Hepatocyte (in vitro differentiated cells): ENCODE data around the gene COL21A1. TPM values are rescaled to one million over a fixed set of nuclear protein-coding genes. Genes with fewer than 3 reads are reported as not detected.

ENCODE experiments used
- DNase-seq: peaks from one replicate; pipeline ENCODE4 v3.0.0-alpha.2; 2016; ENCODE audit warnings: low spot score
- H2AFZ ChIP-seq: fragments of 200-600 bp; sonication (generic); 2 replicates; pipeline ENCODE4 v1.6.0; 2016; ENCODE audit warnings: antibody characterized with exemption, mild to moderate bottlenecking
- H3K27ac ChIP-seq: fragments of 200-600 bp; sonication (generic); 2 replicates; pipeline ENCODE4 v1.5.1; 2016; ENCODE audit warnings: mild to moderate bottlenecking
- H3K27me3 ChIP-seq: fragments of 200-600 bp; sonication (generic); 2 replicates; pipeline ENCODE4 v1.6.1; 2016
- H3K36me3 ChIP-seq: fragments of 200-600 bp; sonication (generic); replicated peaks from 2 replicates; pipeline ENCODE4 v1.5.1; 2016; ENCODE audit warnings: low read depth; ENCODE audit not compliant: insufficient read depth
- H3K4me1 ChIP-seq: fragments of 200-600 bp; sonication (generic); 2 replicates; pipeline ENCODE4 v1.5.1; 2016; ENCODE audit warnings: mild to moderate bottlenecking, moderate library complexity; ENCODE audit not compliant: insufficient read depth
- H3K4me2 ChIP-seq: fragments of 200-600 bp; sonication (generic); 2 replicates; pipeline ENCODE4 v1.6.0; 2016
- H3K4me3 ChIP-seq: fragments of 200-600 bp; sonication (generic); 2 replicates; pipeline ENCODE4 v1.5.1; 2016; ENCODE audit warnings: mild to moderate bottlenecking
- H3K79me2 ChIP-seq: fragments of 200-600 bp; sonication (generic); 2 replicates; pipeline ENCODE4 v1.6.0; 2017; ENCODE audit warnings: mild to moderate bottlenecking
- H3K9me2 ChIP-seq: fragments of 200-600 bp; sonication (generic); replicated peaks from 2 replicates; pipeline ENCODE4 v1.6.0; 2017; ENCODE audit warnings: mild to moderate bottlenecking; ENCODE audit not compliant: insufficient read depth
- H3K9me3 ChIP-seq: fragments of 200-600 bp; sonication (generic); 2 replicates; pipeline ENCODE4 v1.5.1; 2016; ENCODE audit warnings: low read depth, mild to moderate bottlenecking
- H4K20me1 ChIP-seq: fragments of 200-600 bp; sonication (generic); 2 replicates; pipeline ENCODE4 v1.6.0; 2016; ENCODE audit warnings: mild to moderate bottlenecking; ENCODE audit not compliant: insufficient read depth, poor library complexity, severe bottlenecking
- CTCF ChIP-seq: fragments of 200-600 bp; sonication (generic); IDR thresholded peaks from 2 replicates; pipeline ENCODE4 v1.5.1; 2016; ENCODE audit warnings: antibody characterized with exemption, mild to moderate bottlenecking; ENCODE audit not compliant: poor library complexity
- EZH2 ChIP-seq: fragments of 200-600 bp; sonication (generic); IDR thresholded peaks from 2 replicates; pipeline ENCODE4 v1.6.1; 2016; ENCODE audit warnings: antibody characterized with exemption, mild to moderate bottlenecking, borderline replicate concordance
- EZH2phosphoT487 ChIP-seq: fragments of 200-600 bp; sonication (generic); IDR thresholded peaks from one replicate; pipeline ENCODE4 v1.6.1; 2018; ENCODE audit warnings: antibody characterized with exemption, mild to moderate bottlenecking, low read depth, moderate library complexity; ENCODE audit not compliant: unreplicated experiment, severe bottlenecking
- WGBS: methylation state at CpG from one replicate; pipeline ENCODE4 v1.1.6; 2016; ENCODE audit warnings: low lambda C conversion rate; ENCODE audit errors: missing lambda C conversion rate; 5-methylcytosine and 5-hydroxymethylcytosine counted together
- polyA plus RNA-seq: library from polyadenylated mRNA; unstranded; fragments of >200 nt; fragmentation: Nextera tagmentation; extraction: Ambion mirVana; gene quantifications from 2 replicates; pipeline ENCODE4 v1.2.1, GENCODE V29; 2016
- total RNA-seq: library from RNA; depleted of rRNA; stranded (reverse); fragments of >200 nt; gene quantifications from 2 replicates; pipeline ENCODE4 v1.2.3, GENCODE V29; 2014

The COL21A1 gene
- total and polyA plus RNA-seq, 2 experiments from 2014 or later = 36.2 to 44.7 TPM

GRCh38 chr6:56048601-56049000, 198.8 kb downstream of the COL21A1 start:
- Histone ChIP-seq H3K27me3 (no peaks in the 10 kb centered on the region), H3K4me3 (no peak overlapping the region), H3K79me2 (no peaks in the 10 kb centered on the region), H2AFZ (no peak overlapping the region), H3K36me3 (no peaks in the 10 kb centered on the region), H3K4me1 (peaks cover 6% of the 10 kb centered on the region), H3K9me2 (no peaks in the 10 kb centered on the region), H4K20me1 (no peaks in the 10 kb centered on the region), H3K27ac (no peak overlapping the region), H3K4me2 (no peak overlapping the region), H3K9me3 (no peaks in the 10 kb centered on the region)
- TF ChIP-seq EZH2phosphoT487 (no peak), CTCF (no peak), EZH2 (no peak)
- 66% methylated on average over 4 of the region's 4 CpGs for WGBS
- DNase-seq = no peak

GRCh38 chr6:56047931-56048540, 199.3 kb downstream of the COL21A1 start:
- 80% methylated on average over 2 of the region's 2 CpGs for WGBS
- no peaks in the 10 kb centered on the region for H3K9me2 ChIP-seq
- no peak for DNase-seq
- TF ChIP-seq CTCF (no peak), EZH2 (no peak), EZH2phosphoT487 (no peak)
- H3K27ac ChIP-seq = no peak overlapping the region
- no peaks in the 10 kb centered on the region for H4K20me1 ChIP-seq
- no peak overlapping the region for H2AFZ ChIP-seq
- no peak overlapping the region for H3K4me3 ChIP-seq
- no peaks in the 10 kb centered on the region for H3K27me3 ChIP-seq
- H3K79me2 ChIP-seq = no peaks in the 10 kb centered on the region
- peaks cover 6% of the 10 kb centered on the region for H3K4me1 ChIP-seq
- no peaks in the 10 kb centered on the region for H3K9me3 ChIP-seq
- H3K4me2 ChIP-seq = no peak overlapping the region
- no peaks in the 10 kb centered on the region for H3K36me3 ChIP-seq

- no peaks in the 10 kb centered on the region for H3K9me3 ChIP-seq
- no peaks in the 10 kb centered on the region for H4K20me1 ChIP-seq
- 84% methylated on average over 7 of the region's 7 CpGs for WGBS
- H3K4me3 ChIP-seq = no peak overlapping the region
- DNase-seq = no peak
- H3K79me2 ChIP-seq = no peaks in the 10 kb centered on the region
- no peak overlapping the region for H3K27ac ChIP-seq
- H3K4me2 ChIP-seq = no peak overlapping the region
- no peaks in the 10 kb centered on the region for H3K9me2 ChIP-seq
- TF ChIP-seq EZH2phosphoT487 = no peak
- no peaks in the 10 kb centered on the region for H3K36me3 ChIP-seq
- peaks cover 6% of the 10 kb centered on the region for H3K4me1 ChIP-seq
- no peaks in the 10 kb centered on the region for H3K27me3 ChIP-seq
- H2AFZ ChIP-seq = no peak overlapping the region
Measured at GRCh38 chr6:56046576-56046975, 200.8 kb downstream of the COL21A1 start.

- H3K4me3 ChIP-seq = no peak overlapping the region
- H3K9me2 ChIP-seq = no peaks in the 10 kb centered on the region
- H3K27me3 ChIP-seq = no peaks in the 10 kb centered on the region
- WGBS = 88% methylated on average over 4 of the region's 4 CpGs
- H4K20me1 ChIP-seq = no peaks in the 10 kb centered on the region
- no peaks in the 10 kb centered on the region for H3K9me3 ChIP-seq
- H3K4me1 ChIP-seq = no peaks in the 10 kb centered on the region
- no peak overlapping the region for H3K27ac ChIP-seq
- DNase-seq = no peak
- no peak overlapping the region for H2AFZ ChIP-seq
- no peaks in the 10 kb centered on the region for H3K36me3 ChIP-seq
- no peak overlapping the region for H3K4me2 ChIP-seq
- H3K79me2 ChIP-seq = no peaks in the 10 kb centered on the region
- no peak for TF ChIP-seq EZH2
- no peak for TF ChIP-seq CTCF
- no peak for TF ChIP-seq EZH2phosphoT487
Measured at GRCh38 chr6:56043761-56044160, 203.6 kb downstream of the COL21A1 start.
